ENCODE data around the gene ZNHIT2.

DNA sequence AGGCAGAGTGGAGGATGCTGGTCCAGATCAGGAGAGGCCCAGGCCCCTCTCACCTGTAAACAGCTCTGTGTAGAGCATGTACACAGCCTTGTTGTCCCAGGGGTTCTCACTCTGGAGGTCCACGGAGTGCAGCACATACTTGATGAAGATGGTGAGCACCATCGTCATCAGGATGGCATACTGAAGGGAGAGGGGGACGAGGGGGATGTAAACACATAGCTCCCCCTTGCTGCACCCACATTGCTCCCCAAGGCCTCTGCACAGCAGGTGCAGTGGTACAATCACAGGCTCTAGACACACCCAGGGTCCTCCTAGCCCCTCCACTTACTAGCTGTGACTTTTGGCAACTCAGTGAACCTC lies 13.9 kb upstream of the ZNHIT2 start:
- no peak for TF ChIP-seq EZH2 (IDR thresholded peaks at IDR 0.05; ENCODE audit: insufficient read depth, low read length)
- TF ChIP-seq, protein P1, sequence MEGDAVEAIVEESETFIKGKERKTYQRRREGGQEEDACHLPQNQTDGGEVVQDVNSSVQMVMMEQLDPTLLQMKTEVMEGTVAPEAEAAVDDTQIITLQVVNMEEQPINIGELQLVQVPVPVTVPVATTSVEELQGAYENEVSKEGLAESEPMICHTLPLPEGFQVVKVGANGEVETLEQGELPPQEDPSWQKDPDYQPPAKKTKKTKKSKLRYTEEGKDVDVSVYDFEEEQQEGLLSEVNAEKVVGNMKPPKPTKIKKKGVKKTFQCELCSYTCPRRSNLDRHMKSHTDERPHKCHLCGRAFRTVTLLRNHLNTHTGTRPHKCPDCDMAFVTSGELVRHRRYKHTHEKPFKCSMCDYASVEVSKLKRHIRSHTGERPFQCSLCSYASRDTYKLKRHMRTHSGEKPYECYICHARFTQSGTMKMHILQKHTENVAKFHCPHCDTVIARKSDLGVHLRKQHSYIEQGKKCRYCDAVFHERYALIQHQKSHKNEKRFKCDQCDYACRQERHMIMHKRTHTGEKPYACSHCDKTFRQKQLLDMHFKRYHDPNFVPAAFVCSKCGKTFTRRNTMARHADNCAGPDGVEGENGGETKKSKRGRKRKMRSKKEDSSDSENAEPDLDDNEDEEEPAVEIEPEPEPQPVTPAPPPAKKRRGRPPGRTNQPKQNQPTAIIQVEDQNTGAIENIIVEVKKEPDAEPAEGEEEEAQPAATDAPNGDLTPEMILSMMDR (IDR thresholded peaks at IDR 0.05; ENCODE audit: insufficient read depth, low read depth, low read length), result no peak

Measured in astrocyte (in vitro differentiated cells and primary cell).